MCF 10A (cell line): Measurements from ENCODE around the gene TRIML1. TPM values are rescaled to one million over a fixed set of nuclear protein-coding genes. Genes with fewer than 3 reads are reported as not detected.

Source experiments
- BruUV-seq: library from RNA; stranded (reverse); fragments of 400-500 nt; replicated peaks from 2 replicates; lab custom pipeline; 2021; lab: Mats Ljungman, UMichigan
- CTCF ChIA-PET: fragments of 300-600 bp; sonication (Branson Sonifier 250); formaldehyde crosslinking; extraction: SDS; loops from one replicate; lab custom pipeline; 2021; ENCODE audit warnings: antibody characterized with exemption, inconsistent platforms; lab: Yijun Ruan, JAX
- POLR2A ChIA-PET: fragments of 300-600, 350-650 bp; sonication (Branson Sonifier 250); formaldehyde crosslinking; extraction: SDS; loops from one replicate; lab custom pipeline; 2020; ENCODE audit warnings: antibody characterized with exemption, inconsistent platforms; lab: Yijun Ruan, JAX
- DNase-seq: peaks from one replicate; pipeline ENCODE4 v3.0.0-alpha.2; 2018; ENCODE audit not compliant: unreplicated experiment
- H3K27ac Mint-ChIP-seq: one replicate; pipeline ENCODE4 v1.8.0; 2022; ENCODE audit warnings: mild to moderate bottlenecking, low read depth, mixed read lengths; ENCODE audit not compliant: unreplicated experiment
- H3K27me3 Mint-ChIP-seq: one replicate; pipeline ENCODE4 v1.8.0; 2022; ENCODE audit warnings: mixed read lengths; ENCODE audit not compliant: insufficient read depth, unreplicated experiment
- H3K36me3 Mint-ChIP-seq: one replicate; pipeline ENCODE4 v1.8.0; 2022; ENCODE audit warnings: mild to moderate bottlenecking, moderate library complexity, mixed read lengths; ENCODE audit not compliant: insufficient read depth, unreplicated experiment
- H3K4me1 Mint-ChIP-seq: one replicate; pipeline ENCODE4 v1.8.0; 2022; ENCODE audit warnings: mixed read lengths; ENCODE audit not compliant: insufficient read depth, unreplicated experiment
- H3K4me3 Mint-ChIP-seq: one replicate; pipeline ENCODE4 v1.8.0; 2022; ENCODE audit warnings: mild to moderate bottlenecking, moderate library complexity, mixed read lengths; ENCODE audit not compliant: unreplicated experiment
- H3K9me3 Mint-ChIP-seq: one replicate; pipeline ENCODE4 v1.8.0; 2022; ENCODE audit warnings: mixed read lengths; ENCODE audit not compliant: unreplicated experiment
- intact Hi-C: fragments of 100-400 bp; cut with micrococcal nuclease; formaldehyde crosslinking; loops from 2 replicates; pipeline ENCODE4 v1.14.1; 2022
- total RNA-seq: library from RNA; stranded (reverse); gene quantifications from 2 replicates; pipeline ENCODE4 v1.2.3, GENCODE V29; 2022
- TF ChIP-seq, protein P1 (sequence below): fragments of 200-600 bp; IDR thresholded peaks from one replicate; pipeline ENCODE4 v1.8.0; 2022; ENCODE audit warnings: antibody characterized with exemption, mild to moderate bottlenecking; ENCODE audit not compliant: unreplicated experiment

Gene TRIML1
- total RNA-seq, 1 experiment from 2014 or later: not detected

DNA sequence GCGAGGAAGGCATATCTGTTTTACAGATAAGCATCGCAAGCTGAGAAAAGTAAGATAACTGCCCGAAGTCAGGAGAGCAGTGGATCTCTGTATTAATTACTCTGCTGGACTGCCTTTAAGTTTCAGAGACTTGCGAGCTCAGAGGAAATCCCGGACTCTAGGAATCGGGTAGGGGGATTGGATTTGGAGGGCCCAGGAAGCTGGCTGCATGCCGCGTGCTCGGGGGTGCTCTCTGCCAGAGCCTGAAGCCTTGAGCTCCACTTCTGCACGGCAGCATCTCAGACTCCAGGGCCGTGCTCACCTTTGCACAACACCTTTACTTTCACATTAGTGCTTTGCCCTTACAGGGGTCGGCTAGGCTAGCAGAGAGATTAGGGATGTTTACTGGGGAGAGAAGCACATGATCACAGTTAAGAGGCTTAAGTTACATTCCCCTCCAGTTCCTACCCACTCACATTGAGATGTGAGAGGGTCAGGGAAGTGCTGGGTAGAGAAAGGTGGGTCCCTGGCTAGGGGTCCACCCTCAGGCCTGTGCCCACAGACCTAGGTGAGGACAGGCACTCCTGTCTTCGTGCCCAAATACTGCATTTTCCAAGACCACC, 57.0 kb downstream of the TRIML1 start:
- BruUV-seq: no TSS peak
- Mint-ChIP-seq H3K4me3 (no peak overlapping the region), H3K27me3 (no peaks in the 10 kb centered on the region), H3K36me3 (no peaks in the 10 kb centered on the region), H3K27ac (no peak overlapping the region), H3K9me3 (no peaks in the 10 kb centered on the region), H3K4me1 (peaks cover 14% of the 10 kb centered on the region)
- CTCF ChIA-PET: interaction anchor here (0.6 kb wide), 1 partner anchor 137 kb away, joined by 3 read pairs; no protein-coding TSS in a partner anchor
- intact Hi-C loops: no loop called here
- DNase-seq: no peak
- POLR2A ChIA-PET: no interaction called here
- TF ChIP-seq, protein P1, sequence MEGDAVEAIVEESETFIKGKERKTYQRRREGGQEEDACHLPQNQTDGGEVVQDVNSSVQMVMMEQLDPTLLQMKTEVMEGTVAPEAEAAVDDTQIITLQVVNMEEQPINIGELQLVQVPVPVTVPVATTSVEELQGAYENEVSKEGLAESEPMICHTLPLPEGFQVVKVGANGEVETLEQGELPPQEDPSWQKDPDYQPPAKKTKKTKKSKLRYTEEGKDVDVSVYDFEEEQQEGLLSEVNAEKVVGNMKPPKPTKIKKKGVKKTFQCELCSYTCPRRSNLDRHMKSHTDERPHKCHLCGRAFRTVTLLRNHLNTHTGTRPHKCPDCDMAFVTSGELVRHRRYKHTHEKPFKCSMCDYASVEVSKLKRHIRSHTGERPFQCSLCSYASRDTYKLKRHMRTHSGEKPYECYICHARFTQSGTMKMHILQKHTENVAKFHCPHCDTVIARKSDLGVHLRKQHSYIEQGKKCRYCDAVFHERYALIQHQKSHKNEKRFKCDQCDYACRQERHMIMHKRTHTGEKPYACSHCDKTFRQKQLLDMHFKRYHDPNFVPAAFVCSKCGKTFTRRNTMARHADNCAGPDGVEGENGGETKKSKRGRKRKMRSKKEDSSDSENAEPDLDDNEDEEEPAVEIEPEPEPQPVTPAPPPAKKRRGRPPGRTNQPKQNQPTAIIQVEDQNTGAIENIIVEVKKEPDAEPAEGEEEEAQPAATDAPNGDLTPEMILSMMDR: no peak

Other genes starting within 250 kb of the TRIML1 start
- not detected in 2 replicates for gene ZFP42, start 143.7 kb upstream of the TRIML1 start, total RNA-seq
- 4.9 and 6.7 TPM in 2 replicates for gene TRIML2, start 29.8 kb upstream of the TRIML1 start, total RNA-seq